OCI-LY3 (cell line): ENCODE results near the gene VAT1L.

Experiments used
- H2AFZ ChIP-seq: fragments of 200-600, 300-600 bp; shearing (Covaris generic); 2 replicates; pipeline ENCODE4 v1.6.0; 2014; ENCODE audit warnings: antibody characterized with exemption, low read depth, low read length
- H3K27ac ChIP-seq: fragments of 200-600, 300-600 bp; sonication (generic); 2 replicates; pipeline ENCODE4 v1.5.1; 2014; ENCODE audit warnings: mild to moderate bottlenecking, low read length, moderate library complexity, mixed read lengths
- H3K27me3 ChIP-seq: fragments of 200-600, 300-600 bp; sonication (generic); 2 replicates; pipeline ENCODE4 v1.6.1; 2014; ENCODE audit warnings: low read depth, low read length, mixed read lengths
- H3K36me3 ChIP-seq: fragments of 200-600, 300-600 bp; sonication (generic); replicated peaks from 2 replicates; pipeline ENCODE3; 2014; ENCODE audit warnings: low read depth, low read length, mixed read lengths
- H3K4me1 ChIP-seq: fragments of 300-600, 200-600 bp; sonication (generic); 2 replicates; pipeline ENCODE4 v1.6.1; 2014; ENCODE audit warnings: low read length, mixed read lengths
- H3K4me2 ChIP-seq: fragments of 200-600, 300-600 bp; sonication (generic); 2 replicates; pipeline ENCODE4 v1.6.1; 2014; ENCODE audit warnings: low read length, mixed read lengths
- H3K4me3 ChIP-seq: fragments of 300-600, 200-600 bp; sonication (generic); 2 replicates; pipeline ENCODE4 v1.5.1; 2014; ENCODE audit warnings: antibody characterized with exemption, mild to moderate bottlenecking, low read length, moderate library complexity
- H3K79me2 ChIP-seq: fragments of 300-600, 200-600 bp; shearing (Covaris generic); 2 replicates; pipeline ENCODE4 v1.6.1; 2014; ENCODE audit warnings: mild to moderate bottlenecking, low read length, mixed read lengths
- H3K9ac ChIP-seq: fragments of 300-600, 200-600 bp; shearing (Covaris generic); 2 replicates; pipeline ENCODE4 v1.6.0; 2014; ENCODE audit warnings: mild to moderate bottlenecking, low read length, moderate library complexity
- H3K9me3 ChIP-seq: fragments of 200-600, 300-600 bp; shearing (Covaris generic); 2 replicates; pipeline ENCODE4 v1.6.1; 2014; ENCODE audit warnings: low read length, mixed read lengths; ENCODE audit not compliant: insufficient read depth
- H4K20me1 ChIP-seq: fragments of 200-600, 300-600 bp; sonication (generic); 2 replicates; pipeline ENCODE4 v1.6.1; 2016; ENCODE audit warnings: low read length, mixed read lengths; ENCODE audit not compliant: insufficient read depth
- EZH2phosphoT487 ChIP-seq: fragments of 200-600 bp; shearing (Covaris generic); IDR thresholded peaks from 2 replicates; pipeline ENCODE4 v1.6.1; 2018; ENCODE audit warnings: antibody characterized with exemption, mixed run types, low read depth
- TF ChIP-seq, protein P1 (sequence below): fragments of 200-600, 300-600 bp; sonication (generic); IDR thresholded peaks from 2 replicates; pipeline ENCODE4 v1.5.1; 2014; ENCODE audit warnings: antibody characterized with exemption, low read length, low read depth

The VAT1L gene

DNA sequence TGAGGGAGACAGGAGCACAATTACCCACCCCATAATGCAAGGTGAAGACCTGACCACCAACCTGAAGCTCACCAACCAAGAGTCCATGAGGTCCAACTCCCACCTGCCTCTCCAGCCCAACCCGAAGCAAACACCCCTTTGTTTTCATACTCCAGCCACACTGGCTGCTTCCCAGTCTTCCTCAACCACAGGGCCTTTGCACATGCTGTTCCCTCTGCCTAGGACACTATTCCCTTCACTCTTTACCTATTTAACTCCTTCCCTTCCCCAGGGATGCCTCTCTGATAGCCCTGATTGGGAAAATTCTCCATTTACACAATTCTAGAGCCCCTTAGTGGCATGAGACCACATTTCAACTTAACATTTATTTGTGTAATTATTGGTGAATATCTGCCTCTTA, 86.0 kb downstream of the VAT1L start:
- Histone ChIP-seq H3K9me3 (no peaks in the 10 kb centered on the region), H3K79me2 (no peaks in the 10 kb centered on the region), H3K27me3 (peaks cover 3% of the 10 kb centered on the region), H3K9ac (no peak overlapping the region), H3K4me1 (no peaks in the 10 kb centered on the region), H4K20me1 (no peaks in the 10 kb centered on the region), H3K4me3 (no peak overlapping the region), H2AFZ (no peak overlapping the region), H3K27ac (no peak overlapping the region), H3K4me2 (no peak overlapping the region), H3K36me3 (no peaks in the 10 kb centered on the region)
- TF ChIP-seq, protein P1, sequence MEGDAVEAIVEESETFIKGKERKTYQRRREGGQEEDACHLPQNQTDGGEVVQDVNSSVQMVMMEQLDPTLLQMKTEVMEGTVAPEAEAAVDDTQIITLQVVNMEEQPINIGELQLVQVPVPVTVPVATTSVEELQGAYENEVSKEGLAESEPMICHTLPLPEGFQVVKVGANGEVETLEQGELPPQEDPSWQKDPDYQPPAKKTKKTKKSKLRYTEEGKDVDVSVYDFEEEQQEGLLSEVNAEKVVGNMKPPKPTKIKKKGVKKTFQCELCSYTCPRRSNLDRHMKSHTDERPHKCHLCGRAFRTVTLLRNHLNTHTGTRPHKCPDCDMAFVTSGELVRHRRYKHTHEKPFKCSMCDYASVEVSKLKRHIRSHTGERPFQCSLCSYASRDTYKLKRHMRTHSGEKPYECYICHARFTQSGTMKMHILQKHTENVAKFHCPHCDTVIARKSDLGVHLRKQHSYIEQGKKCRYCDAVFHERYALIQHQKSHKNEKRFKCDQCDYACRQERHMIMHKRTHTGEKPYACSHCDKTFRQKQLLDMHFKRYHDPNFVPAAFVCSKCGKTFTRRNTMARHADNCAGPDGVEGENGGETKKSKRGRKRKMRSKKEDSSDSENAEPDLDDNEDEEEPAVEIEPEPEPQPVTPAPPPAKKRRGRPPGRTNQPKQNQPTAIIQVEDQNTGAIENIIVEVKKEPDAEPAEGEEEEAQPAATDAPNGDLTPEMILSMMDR = no peak
- TF ChIP-seq EZH2phosphoT487 = no peak

DNA sequence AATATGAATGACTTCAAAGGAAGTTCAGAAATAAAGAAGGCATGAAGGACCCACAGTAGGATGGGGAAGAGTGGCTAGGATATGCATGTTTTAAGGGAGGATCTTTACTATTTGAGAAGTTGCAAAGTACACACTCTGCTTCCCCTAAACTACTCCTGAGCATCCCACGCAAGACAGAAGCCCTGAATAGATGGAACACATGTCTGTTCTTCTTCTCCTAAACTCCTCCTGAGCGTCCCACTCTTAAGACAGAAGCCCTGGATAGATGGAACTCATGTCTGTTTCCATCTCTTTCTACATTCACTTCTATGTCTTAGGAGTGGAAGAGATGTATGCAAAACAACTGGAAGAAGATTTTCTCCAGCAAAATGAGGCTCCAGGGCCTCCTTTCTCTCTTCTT, 88.4 kb downstream of the VAT1L start:
- H3K4me2 ChIP-seq = no peak overlapping the region
- H3K27ac ChIP-seq = no peak overlapping the region
- no peak overlapping the region for H3K4me3 ChIP-seq
- peaks cover 3% of the 10 kb centered on the region for H3K27me3 ChIP-seq
- H3K4me1 ChIP-seq = no peaks in the 10 kb centered on the region
- H3K9ac ChIP-seq = no peak overlapping the region
- no peaks in the 10 kb centered on the region for H4K20me1 ChIP-seq
- H3K9me3 ChIP-seq = no peaks in the 10 kb centered on the region
- no peaks in the 10 kb centered on the region for H3K36me3 ChIP-seq
- H2AFZ ChIP-seq = no peak overlapping the region
- no peaks in the 10 kb centered on the region for H3K79me2 ChIP-seq
- TF ChIP-seq EZH2phosphoT487 = no peak
- TF ChIP-seq, protein P1 = no peak

DNA sequence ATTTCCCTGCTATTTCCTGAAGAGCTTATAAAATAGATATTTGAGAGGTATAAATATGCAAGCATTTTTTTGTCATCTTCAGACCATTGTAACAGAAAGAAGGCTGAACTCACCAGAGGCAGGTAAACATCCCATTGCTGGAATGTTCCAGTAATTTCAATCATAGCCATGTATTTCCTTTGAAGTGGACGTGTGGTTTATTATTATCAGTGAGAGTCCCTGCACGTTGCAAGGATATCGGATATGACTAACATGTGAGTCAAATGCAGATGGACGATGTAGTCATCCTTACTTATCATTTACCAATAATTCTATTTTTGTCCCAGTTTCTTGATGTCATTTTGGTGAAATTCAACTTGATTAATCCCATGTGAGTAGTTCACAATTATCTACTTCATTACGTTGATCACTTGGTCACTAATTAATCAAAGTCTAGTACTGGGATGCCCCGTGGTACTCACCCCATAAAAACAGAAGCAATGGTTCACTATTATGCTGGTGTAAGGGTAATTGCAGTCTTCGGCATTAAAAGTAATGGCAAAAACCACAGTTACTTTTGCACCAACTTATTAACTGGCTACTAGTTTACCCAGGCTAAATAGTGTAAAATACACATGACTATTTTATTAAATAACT, 89.5 kb downstream of the VAT1L start:
- Histone ChIP-seq H3K36me3 (no peaks in the 10 kb centered on the region), H3K4me2 (no peak overlapping the region), H4K20me1 (no peaks in the 10 kb centered on the region), H3K9me3 (no peaks in the 10 kb centered on the region), H3K4me3 (no peak overlapping the region), H3K27ac (no peak overlapping the region), H2AFZ (no peak overlapping the region), H3K4me1 (no peaks in the 10 kb centered on the region), H3K9ac (no peak overlapping the region), H3K27me3 (peaks cover 3% of the 10 kb centered on the region), H3K79me2 (no peaks in the 10 kb centered on the region)
- TF ChIP-seq EZH2phosphoT487 = no peak
- TF ChIP-seq, protein P1 = no peak

DNA sequence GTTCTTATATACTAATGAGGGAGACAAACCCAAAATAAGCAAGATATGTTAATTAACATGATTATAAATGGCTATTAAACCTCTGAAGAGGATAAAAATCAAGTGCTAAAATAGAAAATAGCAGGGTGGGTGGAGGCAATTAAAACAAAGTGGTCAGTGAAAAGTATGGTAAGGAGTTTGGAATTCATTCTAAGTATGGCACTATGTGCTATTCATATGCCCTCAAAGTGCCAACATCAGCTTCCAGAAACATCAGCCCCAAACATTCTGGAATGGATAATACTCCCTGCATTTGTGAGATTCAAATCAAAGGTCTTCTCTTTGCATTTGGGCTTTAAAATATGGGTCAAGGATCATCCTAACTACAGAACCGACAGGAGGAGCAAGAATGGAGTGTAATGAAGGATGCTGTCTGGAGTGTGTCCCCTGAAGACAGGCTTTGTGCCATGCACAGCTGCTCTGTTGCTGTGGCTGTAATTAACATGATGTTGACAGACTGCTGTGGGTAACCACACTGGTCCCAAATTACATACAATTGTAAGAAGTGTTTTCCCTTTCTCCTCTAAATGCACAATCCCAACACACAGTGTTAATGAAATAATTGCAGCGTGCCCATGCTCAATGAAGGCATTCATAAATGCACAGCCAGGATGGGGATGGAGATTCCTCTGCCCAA, 93.1 kb downstream of the VAT1L start:
- peaks cover 15% of the 10 kb centered on the region for H3K27me3 ChIP-seq
- no peak overlapping the region for H3K27ac ChIP-seq
- no peak overlapping the region for H2AFZ ChIP-seq
- no peak overlapping the region for H3K9ac ChIP-seq
- no peaks in the 10 kb centered on the region for H3K9me3 ChIP-seq
- no peaks in the 10 kb centered on the region for H4K20me1 ChIP-seq
- H3K4me2 ChIP-seq = no peak overlapping the region
- H3K79me2 ChIP-seq = no peaks in the 10 kb centered on the region
- H3K4me1 ChIP-seq = no peaks in the 10 kb centered on the region
- H3K4me3 ChIP-seq = no peak overlapping the region
- H3K36me3 ChIP-seq = no peaks in the 10 kb centered on the region
- TF ChIP-seq, protein P1 = no peak
- TF ChIP-seq EZH2phosphoT487 = no peak
